HUES6 (cell line): ENCODE results near the gene MEA1.
A peak's percentile ranks its signal among the peaks of the same experiment; 100 is the strongest.
"Not testable (repeated sequence)": the region's sequence is repeated elsewhere in the genome, so short reads cannot be mapped to it uniquely, and the experiment has no call there.

ENCODE experiments used
- H3K27ac ChIP-seq: 2 replicates; pipeline ENCODE4 v1.7.0; 2013; ENCODE audit warnings: low read depth, mild to moderate bottlenecking, low read length, inconsistent platforms
- H3K27me3 ChIP-seq: 2 replicates; pipeline ENCODE4 v1.6.1; 2013; ENCODE audit warnings: low read length; ENCODE audit not compliant: control insufficient read depth, insufficient read depth
- H3K36me3 ChIP-seq: 2 replicates; pipeline ENCODE4 v1.6.1; 2013; ENCODE audit warnings: low read length; ENCODE audit not compliant: control insufficient read depth, insufficient read depth
- H3K4me1 ChIP-seq: 2 replicates; pipeline ENCODE4 v1.6.1; 2013; ENCODE audit warnings: low read length; ENCODE audit not compliant: control insufficient read depth, insufficient read depth
- H3K4me3 ChIP-seq: 2 replicates; pipeline ENCODE4 v1.5.1; 2013; ENCODE audit warnings: low read depth, low read length
- H3K9ac ChIP-seq: one replicate; pipeline ENCODE4 v1.6.1; 2013; ENCODE audit warnings: mild to moderate bottlenecking, low read length
- H3K9me3 ChIP-seq: 2 replicates; pipeline ENCODE4 v1.6.1; 2013; ENCODE audit warnings: low read depth, low read length; ENCODE audit not compliant: control insufficient read depth, insufficient read depth

Gene MEA1

GRCh38 chr6:43006251-43006650 is 7.5 kb downstream of the MEA1 start:
- Histone ChIP-seq H3K4me3 (no peak overlapping the region), H3K27ac (no peak overlapping the region), H3K9me3 (no peaks in the 10 kb centered on the region), H3K4me1 (no peaks in the 10 kb centered on the region), H3K27me3 (no peaks in the 10 kb centered on the region), H3K9ac (no peak overlapping the region), H3K36me3 (peaks cover 53% of the 10 kb centered on the region)

GRCh38 chr6:43005844-43006243 is 7.9 kb downstream of the MEA1 start:
- Histone ChIP-seq H3K9ac (no peak overlapping the region), H3K27me3 (no peaks in the 10 kb centered on the region), H3K4me1 (no peaks in the 10 kb centered on the region), H3K9me3 (no peaks in the 10 kb centered on the region), H3K4me3 (no peak overlapping the region), H3K36me3 (peaks cover 48% of the 10 kb centered on the region), H3K27ac (no peak overlapping the region)

GRCh38 chr6:43001843-43002242 is 11.9 kb downstream of the MEA1 start:
- Histone ChIP-seq H3K9me3 (no peaks in the 10 kb centered on the region), H3K4me3 (no peak overlapping the region), H3K4me1 (no peaks in the 10 kb centered on the region), H3K27ac (no peak overlapping the region), H3K36me3 (peaks cover 8% of the 10 kb centered on the region), H3K27me3 (no peaks in the 10 kb centered on the region), H3K9ac (no peak overlapping the region)

- H3K36me3 ChIP-seq, H3K4me3 ChIP-seq, H3K27me3 ChIP-seq, H3K9me3 ChIP-seq, H3K27ac ChIP-seq, H3K9ac ChIP-seq, H3K4me1 ChIP-seq: not testable (repeated sequence)
Observed at GRCh38 chr6:42998205-42998604, 15.5 kb downstream of the MEA1 start.

GRCh38 chr6:42996513-42996912 is 17.2 kb downstream of the MEA1 start:
- Histone ChIP-seq H3K4me3 (no peak overlapping the region), H3K27me3 (no peaks in the 10 kb centered on the region), H3K4me1 (no peaks in the 10 kb centered on the region), H3K9me3 (no peaks in the 10 kb centered on the region), H3K9ac (no peak overlapping the region), H3K36me3 (peaks cover 4% of the 10 kb centered on the region; the same call in 1 of the 2 replicates), H3K27ac (no peak overlapping the region)

- no peak overlapping the region for H3K4me3 ChIP-seq
- no peaks in the 10 kb centered on the region for H3K27me3 ChIP-seq
- no peak overlapping the region for H3K27ac ChIP-seq
- H3K9me3 ChIP-seq: no peaks in the 10 kb centered on the region
- H3K9ac ChIP-seq: no peak overlapping the region
- H3K36me3 ChIP-seq: peaks cover 28% of the 10 kb centered on the region
- H3K4me1 ChIP-seq: no peaks in the 10 kb centered on the region
Observed at GRCh38 chr6:42993445-42993844, 20.3 kb downstream of the MEA1 start.

DNA sequence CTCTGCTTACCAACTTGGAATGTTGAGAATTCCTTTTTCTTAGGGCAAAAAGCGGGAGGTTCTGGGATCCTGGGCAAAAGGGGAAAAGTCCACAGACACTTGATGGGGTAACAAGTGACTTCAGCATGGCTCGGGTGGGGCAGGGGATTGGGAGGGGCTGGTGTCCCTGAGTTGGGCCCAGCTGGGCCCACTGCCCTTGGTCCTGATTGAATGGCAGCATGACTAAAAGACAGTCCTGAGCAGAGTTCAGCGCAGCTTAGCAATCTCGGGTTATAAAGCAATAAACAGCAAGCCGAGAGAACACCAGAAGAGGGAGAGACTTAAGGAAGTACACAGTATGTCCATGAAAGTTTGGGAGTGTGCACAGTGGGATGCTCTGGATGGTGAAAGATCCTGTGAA is 23.8 kb downstream of the MEA1 start:
- no peak overlapping the region for H3K9ac ChIP-seq
- H3K36me3 ChIP-seq: peaks cover 28% of the 10 kb centered on the region

DNA sequence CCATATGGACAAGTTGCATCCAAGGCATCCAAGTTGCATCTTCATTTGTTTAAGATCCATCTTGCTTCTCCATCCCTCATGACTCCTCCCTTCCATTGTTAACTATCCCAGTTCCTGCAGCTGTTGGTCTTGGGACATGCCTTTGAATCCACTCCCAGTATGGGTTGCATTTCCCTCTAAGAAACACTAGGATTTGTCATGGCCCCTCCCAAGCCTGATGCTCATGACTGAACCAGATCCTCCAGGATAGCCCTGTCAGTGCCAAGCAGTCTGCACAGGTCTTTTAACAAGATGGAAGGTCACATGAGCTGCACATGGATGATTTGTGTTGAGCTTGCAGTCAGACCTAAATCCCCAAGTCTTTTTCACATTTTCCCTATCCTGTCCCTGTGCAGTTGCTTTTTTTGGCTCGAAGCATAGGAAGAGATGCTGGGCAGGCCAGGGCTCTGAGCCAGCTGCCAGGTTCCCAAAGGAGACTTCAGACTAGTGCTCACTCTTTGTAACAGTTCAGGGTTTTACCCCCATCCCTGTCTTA is 25.2 kb downstream of the MEA1 start:
- no peak overlapping the region for H3K9ac ChIP-seq
- H3K4me1 ChIP-seq: peaks cover 3% of the 10 kb centered on the region; the same call in 1 of the 2 replicates
- no peak overlapping the region for H3K4me3 ChIP-seq
- no peaks in the 10 kb centered on the region for H3K27me3 ChIP-seq
- H3K27ac ChIP-seq: no peak overlapping the region
- H3K36me3 ChIP-seq: peaks cover 28% of the 10 kb centered on the region
- no peaks in the 10 kb centered on the region for H3K9me3 ChIP-seq

More for the DNA sequence above, 23.8 kb downstream of the MEA1 start:
- Histone ChIP-seq H3K27me3 (no peaks in the 10 kb centered on the region), H3K4me3 (no peak overlapping the region), H3K4me1 (peaks cover 3% of the 10 kb centered on the region; the same call in 1 of the 2 replicates), H3K27ac (no peak overlapping the region), H3K9me3 (no peaks in the 10 kb centered on the region)

GRCh38 chr6:42987533-42988451 is 26.0 kb downstream of the MEA1 start:
- no peaks in the 10 kb centered on the region for H3K9me3 ChIP-seq
- no peak overlapping the region for H3K27ac ChIP-seq
- H3K27me3 ChIP-seq: no peaks in the 10 kb centered on the region
- H3K9ac ChIP-seq: no peak overlapping the region
- no peak overlapping the region for H3K4me3 ChIP-seq
- H3K36me3 ChIP-seq: peaks cover 28% of the 10 kb centered on the region
- H3K4me1 ChIP-seq: peaks cover 3% of the 10 kb centered on the region; the same call in 1 of the 2 replicates

- H3K9me3 ChIP-seq: no peaks in the 10 kb centered on the region
- H3K9ac ChIP-seq: peak overlapping the region; percentile 64
- H3K27me3 ChIP-seq: no peaks in the 10 kb centered on the region
- peak overlapping the region; percentile 73 for H3K4me3 ChIP-seq
- H3K27ac ChIP-seq: no peak overlapping the region
- H3K4me1 ChIP-seq: peaks cover 3% of the 10 kb centered on the region; the same call in 1 of the 2 replicates
- H3K36me3 ChIP-seq: peaks cover 12% of the 10 kb centered on the region
Observed at GRCh38 chr6:42984924-42985475, 28.7 kb downstream of the MEA1 start.
